Prostate gland (tissue), 2 donors: ENCODE results near the gene MYZAP. TPM values are rescaled to one million over a fixed set of nuclear protein-coding genes. Genes with fewer than 3 reads are reported as not detected.
A peak's percentile ranks its signal among the peaks of the same experiment; 100 is the strongest.

Experiments
- DNase-seq: peaks from one replicate; pipeline ENCODE4 v3.0.0-alpha.2; 2019; ENCODE audit warnings: low spot score
- H3K27ac ChIP-seq, 2 donors: fragments of 200-600 bp; sonication (generic); 2 replicates each; pipeline ENCODE4 v1.5.1; 2017 to 2019
- H3K27me3 ChIP-seq: fragments of 200-600 bp; sonication (generic); replicated peaks from 2 replicates; pipeline ENCODE4 v1.5.1; 2019; ENCODE audit not compliant: insufficient read depth
- H3K36me3 ChIP-seq, 2 donors: fragments of 200-600 bp; sonication (generic); 1 replicate in 1 of 2; 2 replicates in 1 of 2; pipeline versions ENCODE4 v1.5.1 to v1.8.1; 2017 to 2019
- H3K4me1 ChIP-seq: fragments of 200-600 bp; sonication (generic); replicated peaks from 2 replicates; pipeline ENCODE4 v1.5.1; 2019
- H3K4me3 ChIP-seq, 2 donors: fragments of 200-600 bp; sonication (generic); 2 replicates each; pipeline ENCODE4 v1.5.1; 2017 to 2019
- H3K9me3 ChIP-seq: fragments of 200-600 bp; sonication (generic); 2 replicates; pipeline ENCODE4 v1.5.1; 2017
- CTCF ChIP-seq, 4 experiments: fragments of 200-600 bp in 2 of 4; fragments of 450-650 bp in 2 of 4; sonication (generic) in 2 of 4; IDR thresholded peaks; 1 replicate in 3 of 4; 2 replicates in 1 of 4; pipeline ENCODE4 v1.5.1; 2016 to 2019; ENCODE audit warnings: antibody characterized with exemption in 4 of 4, mild to moderate bottlenecking in 2 of 4, moderate library complexity in 2 of 4
- POLR2A ChIP-seq: fragments of 450-650 bp; IDR thresholded peaks from one replicate; pipeline ENCODE4 v1.6.1; 2016; ENCODE audit warnings: antibody characterized with exemption, mild to moderate bottlenecking
- POLR2AphosphoS5 ChIP-seq: sonication (generic); formaldehyde crosslinking; IDR thresholded peaks from one replicate; pipeline ENCODE4 v1.6.1; 2017; ENCODE audit warnings: antibody characterized with exemption
- WGBS: methylation state at CpG from one replicate; pipeline ENCODE4 v1.1.5; 2018; 5-methylcytosine and 5-hydroxymethylcytosine counted together
- intact Hi-C: fragments of 100-400 bp; cut with DNase I; formaldehyde crosslinking; loops from one replicate; pipeline ENCODE4 v1.14.2; 2022
- total RNA-seq, 2 donors: library from RNA; depleted of rRNA; stranded (reverse); fragments of >200 nt; gene quantifications; one replicate each; pipeline ENCODE4 v1.1.0, GENCODE V29; 2016

Gene MYZAP
- total RNA-seq, 2 donors from 2014 or later, result 14.9 to 25.1 TPM

- no peak overlapping the region for H3K27ac ChIP-seq
- intact Hi-C loops, result no loop called here
- H3K36me3 ChIP-seq, result no peaks in the 10 kb centered on the region
- no peak for DNase-seq
- no peak for TF ChIP-seq CTCF (IDR thresholded peaks at IDR 0.05)
- TF ChIP-seq POLR2A, result no peak
- no peak for TF ChIP-seq POLR2AphosphoS5
- H3K9me3 ChIP-seq, result no peaks in the 10 kb centered on the region
- H3K27me3 ChIP-seq, result no peaks in the 10 kb centered on the region
- H3K4me1 ChIP-seq, result no peaks in the 10 kb centered on the region
- H3K4me3 ChIP-seq, result no peak overlapping the region
- 97% methylated on average over 4 of the region's 4 CpGs for WGBS
These were observed 105.9 kb downstream of the MYZAP start for GRCh38 chr15:57697588-57697987.

GRCh38 chr15:57698243-57698642 is 106.5 kb downstream of the MYZAP start:
- no peak for TF ChIP-seq CTCF (IDR thresholded peaks at IDR 0.05)
- TF ChIP-seq POLR2AphosphoS5, result no peak
- TF ChIP-seq POLR2A, result no peak
- intact Hi-C loops, result no loop called here
- H3K27me3 ChIP-seq, result no peaks in the 10 kb centered on the region

GRCh38 chr15:57698991-57699390 is 107.3 kb downstream of the MYZAP start:
- Histone ChIP-seq H3K27ac (no peak overlapping the region), H3K36me3 (no peaks in the 10 kb centered on the region), H3K9me3 (no peaks in the 10 kb centered on the region), H3K4me1 (no peaks in the 10 kb centered on the region), H3K27me3 (no peaks in the 10 kb centered on the region), H3K4me3 (no peak overlapping the region)
- no peak for DNase-seq
- intact Hi-C loops, result no loop called here
- 43% methylated on average over 4 of the region's 4 CpGs for WGBS
- TF ChIP-seq POLR2AphosphoS5 (no peak), CTCF (IDR thresholded peaks at IDR 0.05) (no peak), POLR2A (no peak)

More at GRCh38 chr15:57698243-57698642, 106.5 kb downstream of the MYZAP start:
- Histone ChIP-seq H3K27ac (no peak overlapping the region), H3K9me3 (no peaks in the 10 kb centered on the region), H3K36me3 (no peaks in the 10 kb centered on the region), H3K4me1 (no peaks in the 10 kb centered on the region), H3K4me3 (no peak overlapping the region)
- no peak for DNase-seq

- intact Hi-C loops, result no loop called here
- Histone ChIP-seq H3K4me1 (no peaks in the 10 kb centered on the region), H3K9me3 (no peaks in the 10 kb centered on the region), H3K27me3 (no peaks in the 10 kb centered on the region), H3K36me3 (no peaks in the 10 kb centered on the region), H3K4me3 (no peak overlapping the region), H3K27ac (peak overlapping the region in 1 of 2 donors; percentile 3)
- peak; percentile 36 for DNase-seq
- WGBS, result 5% methylated on average over 2 of the region's 2 CpGs
- TF ChIP-seq POLR2A (no peak), POLR2AphosphoS5 (no peak), CTCF (IDR thresholded peaks at IDR 0.05) (no peak)
These were observed 111.7 kb downstream of the MYZAP start for GRCh38 chr15:57703387-57703786.

- no peak overlapping the region for H3K27ac ChIP-seq
- H3K27me3 ChIP-seq, result no peaks in the 10 kb centered on the region
- intact Hi-C loops, result no loop called here
- TF ChIP-seq POLR2A (no peak), CTCF (IDR thresholded peaks at IDR 0.05) (no peak), POLR2AphosphoS5 (no peak)
- DNase-seq, result no peak
- no peak overlapping the region for H3K4me3 ChIP-seq
- H3K36me3 ChIP-seq, result no peaks in the 10 kb centered on the region
- no peaks in the 10 kb centered on the region for H3K4me1 ChIP-seq
- no peaks in the 10 kb centered on the region for H3K9me3 ChIP-seq
- WGBS, result 92% methylated on average over 3 of the region's 3 CpGs
These were observed 112.7 kb downstream of the MYZAP start for GRCh38 chr15:57704441-57704840.
